Smooth muscle cell (in vitro differentiated cells): ENCODE measurements around the gene HECW1. TPM values are rescaled to one million over a fixed set of nuclear protein-coding genes. Genes with fewer than 3 reads are reported as not detected.

Experiments used
- DNase-seq: peaks from one replicate; lab custom pipeline; 2025; ENCODE audit not compliant: unreplicated experiment; lab: John Stamatoyannopoulos, UW
- H2AFZ ChIP-seq: fragments of 200-600 bp; sonication (generic); 2 replicates; pipeline ENCODE4 v1.6.0; 2016; ENCODE audit warnings: antibody characterized with exemption, low read depth, mild to moderate bottlenecking
- H3F3A ChIP-seq: fragments of 200-600 bp; sonication (generic); 2 replicates; pipeline ENCODE4 v1.6.0; 2017; ENCODE audit warnings: antibody characterized with exemption, low read depth
- H3K27ac ChIP-seq: fragments of 200-600 bp; sonication (generic); 2 replicates; pipeline ENCODE4 v1.5.1; 2016; ENCODE audit warnings: low read depth, mild to moderate bottlenecking
- H3K27me3 ChIP-seq: fragments of 200-600 bp; sonication (generic); 2 replicates; pipeline ENCODE4 v1.6.1; 2016; ENCODE audit warnings: low read depth, mild to moderate bottlenecking
- H3K36me3 ChIP-seq: fragments of 200-600 bp; sonication (generic); 2 replicates; pipeline ENCODE4 v1.5.1; 2016; ENCODE audit warnings: low read depth
- H3K4me1 ChIP-seq: fragments of 200-600 bp; sonication (generic); 2 replicates; pipeline ENCODE4 v1.5.1; 2016; ENCODE audit warnings: low read depth
- H3K4me2 ChIP-seq: fragments of 200-600 bp; sonication (generic); 2 replicates; pipeline ENCODE4 v1.6.0; 2016; ENCODE audit warnings: mild to moderate bottlenecking
- H3K4me3 ChIP-seq: fragments of 200-600 bp; sonication (generic); 2 replicates; pipeline ENCODE4 v1.5.1; 2016; ENCODE audit warnings: mild to moderate bottlenecking
- H3K79me2 ChIP-seq: fragments of 200-600 bp; sonication (generic); 2 replicates; pipeline ENCODE4 v1.6.0; 2016; ENCODE audit warnings: low read depth, mild to moderate bottlenecking
- H3K9ac ChIP-seq: fragments of 200-600 bp; sonication (generic); 2 replicates; pipeline ENCODE4 v1.6.0; 2016; ENCODE audit warnings: low read depth
- H3K9me3 ChIP-seq: fragments of 200-600 bp; sonication (generic); replicated peaks from 2 replicates; pipeline ENCODE4 v1.5.1; 2016; ENCODE audit warnings: low read depth
- H4K20me1 ChIP-seq: fragments of 200-600 bp; sonication (generic); 2 replicates; pipeline ENCODE4 v1.6.0; 2016; ENCODE audit warnings: low read depth
- CTCF ChIP-seq: fragments of 200-600 bp; sonication (generic); IDR thresholded peaks from 2 replicates; pipeline ENCODE4 v1.5.1; 2017; ENCODE audit warnings: borderline replicate concordance, mild to moderate bottlenecking, antibody characterized with exemption; ENCODE audit not compliant: insufficient read depth, poor library complexity, severe bottlenecking
- WGBS: methylation state at CpG from one replicate; pipeline ENCODE4 v1.1.7; 2016; ENCODE audit warnings: low lambda C conversion rate; 5-methylcytosine and 5-hydroxymethylcytosine counted together
- polyA plus RNA-seq: library from polyadenylated mRNA; unstranded; fragments of >200 nt; fragmentation: Nextera tagmentation; extraction: Ambion mirVana; gene quantifications from 2 replicates; pipeline ENCODE4 v1.2.1, GENCODE V29; 2016
- total RNA-seq: library from RNA; depleted of rRNA; stranded (reverse); fragments of >200 nt; gene quantifications from 2 replicates; pipeline ENCODE4 v1.2.3, GENCODE V29; 2014

HECW1 gene
- total and polyA plus RNA-seq, 2 experiments from 2014 or later = 0.09 to 0.49 TPM

- Histone ChIP-seq H3K9ac (no peak overlapping the region), H4K20me1 (no peaks in the 10 kb centered on the region), H3K27ac (no peak overlapping the region), H3K27me3 (no peaks in the 10 kb centered on the region), H3K79me2 (no peaks in the 10 kb centered on the region), H3K4me3 (no peak overlapping the region), H3K4me2 (no peak overlapping the region), H3F3A (no peaks in the 10 kb centered on the region), H3K9me3 (no peaks in the 10 kb centered on the region), H3K36me3 (no peaks in the 10 kb centered on the region), H2AFZ (no peak overlapping the region), H3K4me1 (peaks cover 5% of the 10 kb centered on the region)
- DNase-seq = no peak
- 85% methylated on average over 7 of the region's 7 CpGs for WGBS
- TF ChIP-seq CTCF = no peak
Observed at GRCh38 chr7:43502941-43503340, 390.5 kb downstream of the HECW1 start.

GRCh38 chr7:43505412-43505811, 393.0 kb downstream of the HECW1 start:
- Histone ChIP-seq H3K27ac (no peak overlapping the region), H3K9me3 (no peaks in the 10 kb centered on the region), H2AFZ (no peak overlapping the region), H3K4me1 (peaks cover 5% of the 10 kb centered on the region), H3F3A (no peaks in the 10 kb centered on the region), H3K4me2 (no peak overlapping the region), H3K36me3 (no peaks in the 10 kb centered on the region), H3K9ac (no peak overlapping the region), H3K79me2 (no peaks in the 10 kb centered on the region), H3K4me3 (no peak overlapping the region), H4K20me1 (no peaks in the 10 kb centered on the region), H3K27me3 (no peaks in the 10 kb centered on the region)
- WGBS = 91% methylated on average over 2 of the region's 2 CpGs
- no peak for DNase-seq
- no peak for TF ChIP-seq CTCF

- no peak overlapping the region for H3K4me2 ChIP-seq
- no peaks in the 10 kb centered on the region for H3K79me2 ChIP-seq
- no peak overlapping the region for H3K4me3 ChIP-seq
- H3K27ac ChIP-seq = no peak overlapping the region
- no peaks in the 10 kb centered on the region for H3F3A ChIP-seq
- 97% methylated on average over 2 of the region's 2 CpGs for WGBS
- no peak for DNase-seq
- H3K36me3 ChIP-seq = no peaks in the 10 kb centered on the region
- peaks cover 5% of the 10 kb centered on the region for H3K4me1 ChIP-seq
- no peak for TF ChIP-seq CTCF
- H3K9me3 ChIP-seq = no peaks in the 10 kb centered on the region
- no peak overlapping the region for H3K9ac ChIP-seq
- no peaks in the 10 kb centered on the region for H3K27me3 ChIP-seq
- no peaks in the 10 kb centered on the region for H4K20me1 ChIP-seq
- H2AFZ ChIP-seq = no peak overlapping the region
Observed at GRCh38 chr7:43506460-43506859, 394.0 kb downstream of the HECW1 start.

- H3K4me1 ChIP-seq = no peaks in the 10 kb centered on the region
- no peak overlapping the region for H3K4me2 ChIP-seq
- no peaks in the 10 kb centered on the region for H4K20me1 ChIP-seq
- H3K27me3 ChIP-seq = no peaks in the 10 kb centered on the region
- TF ChIP-seq CTCF = no peak
- no peak overlapping the region for H3K9ac ChIP-seq
- H3K36me3 ChIP-seq = no peaks in the 10 kb centered on the region
- H3K4me3 ChIP-seq = no peak overlapping the region
- DNase-seq = no peak
- H3K9me3 ChIP-seq = no peaks in the 10 kb centered on the region
- 57% methylated on average over 1 of the region's 1 CpG for WGBS
- H3F3A ChIP-seq = no peaks in the 10 kb centered on the region
- H3K27ac ChIP-seq = no peak overlapping the region
- no peaks in the 10 kb centered on the region for H3K79me2 ChIP-seq
- H2AFZ ChIP-seq = no peak overlapping the region
Observed at GRCh38 chr7:43508461-43508860, 396.0 kb downstream of the HECW1 start.
